H1 (cell line): Measurements from ENCODE around the gene SERPINB12. TPM values are rescaled to one million over a fixed set of nuclear protein-coding genes. Genes with fewer than 3 reads are reported as not detected.

ENCODE experiments used
- CTCF ChIA-PET: fragments of 300-600 bp; sonication (Branson Sonifier 250); formaldehyde crosslinking; loops from one replicate; lab custom pipeline; 2021; ENCODE audit not compliant: partially characterized antibody; lab: Charles Lee
- POLR2A ChIA-PET: fragments of 300-600 bp; sonication (Branson Sonifier 250); formaldehyde crosslinking; loops from one replicate; lab custom pipeline; 2021; ENCODE audit warnings: inconsistent platforms; ENCODE audit not compliant: partially characterized antibody; lab: Charles Lee
- DNase-seq, 2 experiments: peaks; one replicate each; pipeline versions ENCODE4 v3.0.0 to v3.0.0-alpha.2; 2010 to 2022; ENCODE audit warnings: low spot score in 2 of 2, low read depth in 1 of 2, mixed read lengths in 1 of 2
- FAIRE-seq: peaks from 2 replicates; lab custom pipeline; 2011; peaks lifted over from hg19 to GRCh38; lab: Jason Lieb, UNC
- H2AFZ ChIP-seq: 2 replicates; pipeline ENCODE4 v1.8.1; 2012; ENCODE audit warnings: low read length, inconsistent platforms
- H2AK5ac ChIP-seq: 2 replicates; pipeline ENCODE4 v1.6.1; 2013; ENCODE audit warnings: low read depth, low read length
- H2BK120ac ChIP-seq: replicated peaks from 2 replicates; pipeline ENCODE3; 2013; ENCODE audit warnings: low read depth, low read length, inconsistent platforms
- H2BK12ac ChIP-seq: 2 replicates; pipeline ENCODE4 v1.6.1; 2013; ENCODE audit warnings: low read depth, low read length
- H2BK15ac ChIP-seq: 2 replicates; pipeline ENCODE4 v1.6.1; 2013; ENCODE audit warnings: low read length
- H2BK20ac ChIP-seq: 2 replicates; pipeline ENCODE4 v1.6.1; 2013; ENCODE audit warnings: low read length
- H2BK5ac ChIP-seq: 2 replicates; pipeline ENCODE4 v1.6.1; 2013; ENCODE audit warnings: low read depth, low read length
- H3K14ac ChIP-seq: 2 replicates; pipeline ENCODE4 v1.6.1; 2013; ENCODE audit warnings: inconsistent platforms; ENCODE audit not compliant: insufficient read length
- H3K18ac ChIP-seq: 2 replicates; pipeline ENCODE4 v1.6.1; 2013; ENCODE audit warnings: low read length; ENCODE audit errors: extremely low read depth
- H3K23ac ChIP-seq: 2 replicates; pipeline ENCODE4 v1.6.1; 2013; ENCODE audit warnings: inconsistent platforms; ENCODE audit not compliant: insufficient read length
- H3K23me2 ChIP-seq: 2 replicates; pipeline ENCODE4 v1.6.1; 2013; ENCODE audit warnings: low read depth, low read length
- H3K27ac ChIP-seq: 2 replicates; pipeline ENCODE4 v1.6.1; 2011; ENCODE audit warnings: low read depth, low read length, inconsistent platforms
- H3K27me3 ChIP-seq, 4 experiments: replicated peaks in 1 of 4; 1 replicate in 1 of 4; 2 replicates in 3 of 4; pipeline versions ENCODE4 v1.6.1 to v1.8.1; 2011 to 2013; ENCODE audit warnings: low read length in 3 of 4, mild to moderate bottlenecking in 3 of 4, inconsistent platforms in 2 of 4, mixed read lengths in 2 of 4, moderate library complexity in 1 of 4; ENCODE audit not compliant: control insufficient read depth in 3 of 4, insufficient read depth in 3 of 4; ENCODE audit errors: extremely low read depth in 1 of 4
- H3K36me3 ChIP-seq, 4 experiments: 2 replicates each; pipeline versions ENCODE4 v1.6.1 to v1.8.1; 2011 to 2013; ENCODE audit warnings: mild to moderate bottlenecking in 4 of 4, low read length in 3 of 4, moderate library complexity in 2 of 4, control low read depth in 1 of 4, inconsistent platforms in 1 of 4; ENCODE audit not compliant: insufficient read depth in 4 of 4, control insufficient read depth in 2 of 4
- H3K4ac ChIP-seq: replicated peaks from 2 replicates; pipeline ENCODE3; 2013; ENCODE audit warnings: low read length, low read depth, mixed read lengths, inconsistent platforms; ENCODE audit not compliant: insufficient read length
- H3K4me1 ChIP-seq, 4 experiments: replicated peaks in 1 of 4; 1 replicate in 1 of 4; 2 replicates in 3 of 4; pipeline versions ENCODE4 v1.6.1 to v1.8.1; 2011 to 2013; ENCODE audit warnings: low read length in 3 of 4, inconsistent platforms in 2 of 4, mixed read lengths in 1 of 4; ENCODE audit not compliant: insufficient read depth in 4 of 4, control insufficient read depth in 3 of 4
- H3K4me2 ChIP-seq, 2 experiments: 2 replicates each; pipeline versions ENCODE4 v1.6.1 to v1.8.1; 2011 to 2013; ENCODE audit warnings: low read depth in 2 of 2, low read length in 2 of 2, control low read depth in 1 of 2, inconsistent platforms in 1 of 2, mild to moderate bottlenecking in 1 of 2; ENCODE audit not compliant: insufficient read depth in 1 of 2
- H3K4me3 ChIP-seq, 4 experiments: fragments of 200-600, 300-600 bp in 1 of 4; sonication (generic), shearing (Covaris generic), sonication (Bioruptor Twin) in 1 of 4; 2 replicates each; pipeline versions ENCODE4 v1.5.1 to v1.8.1; 2011 to 2016; ENCODE audit warnings: low read length in 4 of 4, low read depth in 3 of 4, control low read depth in 2 of 4, inconsistent platforms in 2 of 4, mild to moderate bottlenecking in 2 of 4, mixed read lengths in 1 of 4, moderate library complexity in 1 of 4; ENCODE audit not compliant: insufficient read depth in 2 of 4; ENCODE audit errors: extremely low read depth in 1 of 4
- H3K56ac ChIP-seq: replicated peaks from 2 replicates; pipeline ENCODE3; 2013; ENCODE audit warnings: low read depth, mild to moderate bottlenecking, mixed read lengths, low read length, inconsistent platforms; ENCODE audit not compliant: insufficient read length
- H3K79me1 ChIP-seq: 2 replicates; pipeline ENCODE4 v1.6.1; 2013; ENCODE audit warnings: low read depth, low read length, control low read depth
- H3K79me2 ChIP-seq, 2 experiments: 2 replicates each; pipeline versions ENCODE4 v1.6.1 to v1.8.1; 2012 to 2013; ENCODE audit warnings: low read length in 2 of 2, mild to moderate bottlenecking in 2 of 2, inconsistent platforms in 1 of 2; ENCODE audit not compliant: insufficient read depth in 2 of 2, control insufficient read depth in 1 of 2
- H3K9ac ChIP-seq, 4 experiments: replicated peaks in 1 of 4; 1 replicate in 1 of 4; 2 replicates in 3 of 4; pipeline versions ENCODE4 v1.6.1 to v1.8.1; 2011 to 2013; ENCODE audit warnings: low read depth in 3 of 4, low read length in 3 of 4, control low read depth in 2 of 4, mild to moderate bottlenecking in 2 of 4, moderate library complexity in 2 of 4, inconsistent platforms in 1 of 4; ENCODE audit errors: extremely low read depth in 1 of 4
- H3K9me3 ChIP-seq, 2 experiments: 2 replicates each; pipeline versions ENCODE4 v1.6.1 to v1.8.1; 2012 to 2013; ENCODE audit warnings: mild to moderate bottlenecking in 2 of 2, moderate library complexity in 2 of 2, control low read depth in 1 of 2, inconsistent platforms in 1 of 2, low read depth in 1 of 2, low read length in 1 of 2, mixed read lengths in 1 of 2; ENCODE audit not compliant: insufficient read depth in 2 of 2
- H4K20me1 ChIP-seq, 2 experiments: replicated peaks in 1 of 2; 2 replicates each; pipeline versions ENCODE3 to v1.8.1; 2011 to 2013; ENCODE audit warnings: inconsistent platforms in 2 of 2, low read length in 2 of 2, mild to moderate bottlenecking in 1 of 2; ENCODE audit not compliant: insufficient read depth in 2 of 2, control insufficient read depth in 1 of 2
- H4K5ac ChIP-seq: 2 replicates; pipeline ENCODE4 v1.6.1; 2013; ENCODE audit warnings: low read length, low read depth, mixed read lengths, inconsistent platforms; ENCODE audit not compliant: insufficient read length
- H4K8ac ChIP-seq: 2 replicates; pipeline ENCODE4 v1.8.0; 2013; ENCODE audit warnings: mild to moderate bottlenecking, moderate library complexity, low read length, inconsistent platforms; ENCODE audit not compliant: insufficient read depth; ENCODE audit errors: extremely low read depth
- H4K91ac ChIP-seq: replicated peaks from 2 replicates; pipeline ENCODE3; 2013; ENCODE audit warnings: low read length, mixed read lengths, inconsistent platforms; ENCODE audit not compliant: insufficient read length
- CEBPB ChIP-seq: IDR thresholded peaks from 2 replicates; pipeline ENCODE4 v1.6.1; 2012; ENCODE audit warnings: low read depth, low read length
- CTBP2 ChIP-seq: IDR thresholded peaks from 2 replicates; pipeline ENCODE4 v1.7.0; 2011; ENCODE audit warnings: borderline replicate concordance, mild to moderate bottlenecking, moderate library complexity, mixed read lengths, low read length; ENCODE audit not compliant: insufficient read depth, insufficient read length
- SIN3A ChIP-seq, 2 experiments: IDR thresholded peaks in 1 of 2; conservative IDR thresholded peaks in 1 of 2; 2 replicates each; pipeline ENCODE4 v1.6.1; 2011 to 2012; ENCODE audit warnings: low read length in 2 of 2, improper control_type of control experiment in 1 of 2, low read depth in 1 of 2, mild to moderate bottlenecking in 1 of 2
- SIX5 ChIP-seq: IDR thresholded peaks from 2 replicates; pipeline ENCODE4 v1.6.1; 2011; ENCODE audit warnings: mild to moderate bottlenecking, low read depth, low read length
- SP2 ChIP-seq: IDR thresholded peaks from 2 replicates; pipeline ENCODE4 v1.6.1; 2012; ENCODE audit warnings: mild to moderate bottlenecking, low read length, inconsistent platforms
- WGBS, 2 experiments: shearing (Covaris generic) in 1 of 2; methylation state at CpG; one replicate each; pipeline versions ENCODE4 v1.1.6 to v1.1.7; 2013 to 2015; ENCODE audit warnings: low lambda C conversion rate in 2 of 2, mixed read lengths in 2 of 2, inconsistent platforms in 1 of 2, low coverage in 1 of 2, missing lambda C conversion rate in 1 of 2; ENCODE audit not compliant: insufficient replicate concordance in 2 of 2, insufficient coverage in 1 of 2, insufficient read length in 1 of 2; ENCODE audit errors: extremely low coverage in 1 of 2, missing lambda C conversion rate in 1 of 2; 5-methylcytosine and 5-hydroxymethylcytosine counted together
- polyA plus RNA-seq, 7 experiments: library from polyadenylated mRNA; depleted of rRNA in 3 of 7; stranded (reverse) in 5 of 7; unstranded in 2 of 7; fragments of >200 nt in 5 of 7; fragments of 200-250 nt in 2 of 7; gene quantifications; 1 replicate in 5 of 7; 2 replicates in 1 of 7; 4 replicates in 1 of 7; pipeline versions ENCODE4 v1.2.1 to v1.2.3, GENCODE V29; 2011 to 2013; ENCODE audit warnings: missing spikeins in 2 of 7, mixed read lengths in 2 of 7
- total RNA-seq: library from RNA; stranded (reverse); fragmentation: NEBNext Ultra II Directional; extraction: Animal tissue kit (Norgen Biotek cat#: 25700); gene quantifications from 2 replicates; pipeline ENCODE4 v1.2.1, GENCODE V29; 2021

The SERPINB12 gene
- total and polyA plus RNA-seq, 2 of the 8 experiments (the other 6 are each of a cell fraction or from before 2014, with no cell fraction given), result not detected

GRCh38 chr18:63590373-63590772 lies 48.2 kb downstream of the SERPINB12 start:
- no peaks in the 10 kb centered on the region for H3K79me1 ChIP-seq
- no peak overlapping the region for H3K4me2 ChIP-seq
- no peak overlapping the region for H2AFZ ChIP-seq
- H4K8ac ChIP-seq, result no peak overlapping the region
- H4K20me1 ChIP-seq, result no peaks in the 10 kb centered on the region
- H2BK5ac ChIP-seq, result no peak overlapping the region
- no peak overlapping the region for H3K14ac ChIP-seq
- no peaks in the 10 kb centered on the region; the same call in 1 of the 2 replicates for H3K23me2 ChIP-seq
- TF ChIP-seq CTBP2, result no peak
- TF ChIP-seq SIN3A (conservative IDR thresholded peaks at IDR 0.05 in 1 of 2, IDR thresholded peaks at IDR 0.05 in 1 of 2; ENCODE audit: low read depth in 1 of 2, low read length in 2 of 2), result no peak
- no peak for TF ChIP-seq SP2
- no peak for TF ChIP-seq SIX5
- no peak for TF ChIP-seq CEBPB
- H3K4ac ChIP-seq, result no peak overlapping the region
- 85% methylated on average over 2 of the region's 2 CpGs; no CpG with 5 or more reads in 1 of the 2 experiments for WGBS, 2 experiments
- no peak overlapping the region for H3K23ac ChIP-seq
- no peak overlapping the region for H3K4me3 ChIP-seq
- H3K18ac ChIP-seq, result no peak overlapping the region
- no peak for FAIRE-seq
- no peaks in the 10 kb centered on the region for H3K27me3 ChIP-seq
- no peak overlapping the region for H3K9ac ChIP-seq
- no peak overlapping the region for H2BK120ac ChIP-seq
- H3K56ac ChIP-seq, result no peak overlapping the region
- no peak overlapping the region for H2AK5ac ChIP-seq
- no peaks in the 10 kb centered on the region for H3K9me3 ChIP-seq
- ChIA-PET POLR2A (no interaction called here), CTCF (interaction anchor here (1.6 to 3.0 kb wide), 2 partner anchors 12 to 151 kb away, joined by 5 to 13 read pairs; no protein-coding TSS in a partner anchor)
- H4K91ac ChIP-seq, result no peak overlapping the region
- H2BK15ac ChIP-seq, result no peak overlapping the region
- H3K27ac ChIP-seq, result no peak overlapping the region
- H4K5ac ChIP-seq, result no peak overlapping the region
- H3K36me3 ChIP-seq, result no peaks in the 10 kb centered on the region
- no peak overlapping the region for H2BK20ac ChIP-seq
- no peaks in the 10 kb centered on the region for H3K4me1 ChIP-seq
- no peaks in the 10 kb centered on the region for H3K79me2 ChIP-seq
- H2BK12ac ChIP-seq, result no peak overlapping the region
- DNase-seq, result no peak
